ENCODE results near the gene TMEM38A. TPM values are rescaled to one million over a fixed set of nuclear protein-coding genes. Genes with fewer than 3 reads are reported as not detected.

The TMEM38A gene
- total RNA-seq, 3 donors from 2014 or later: 5.6 to 6.0 (median 5.8) TPM

- ATAC-seq: no peak
- no peak for DNase-seq
- Histone ChIP-seq H3K36me3 (ENCODE audit: low read depth) (no peaks in the 10 kb centered on the region), H3K4me1 (ENCODE audit: low read depth) (peaks cover 27% of the 10 kb centered on the region), H3K9me3 (no peaks in the 10 kb centered on the region), H3K4me3 (peak overlapping the region; percentile 61)
- intact Hi-C loops (cut with DNase I, micrococcal nuclease): no loop called here
- no peak for TF ChIP-seq CTCF (IDR thresholded peaks at IDR 0.05)
These were observed 33.1 kb upstream of the TMEM38A start for GRCh38 chr19:16627928-16628182.

GRCh38 chr19:16628183-16628983 lies 32.6 kb upstream of the TMEM38A start, which contains the start of gene MED26:
Gene MED26, minus strand, starts transcription at chr19:16628204. Its CDS starts 261 bp downstream, at chr19:16627943.
- peak; percentile 98 to 99 (median 99) for DNase-seq
- H3K36me3 ChIP-seq (ENCODE audit: low read depth): no peaks in the 10 kb centered on the region
- H3K4me1 ChIP-seq (ENCODE audit: low read depth): peaks cover 27% of the 10 kb centered on the region
- TF ChIP-seq CTCF (IDR thresholded peaks at IDR 0.05): peak; percentile 13
- peak; percentile 96 for ATAC-seq
- no peaks in the 10 kb centered on the region for H3K9me3 ChIP-seq
- H3K4me3 ChIP-seq: peak within 1 kb of the TSS; percentile 61
- intact Hi-C loops (cut with DNase I, micrococcal nuclease): no loop called here

- peak in 2 of 3 donors; percentile 54 to 79 for DNase-seq
- Histone ChIP-seq H3K4me3 (peak overlapping the region; percentile 61), H3K36me3 (ENCODE audit: low read depth) (no peaks in the 10 kb centered on the region), H3K9me3 (no peaks in the 10 kb centered on the region), H3K4me1 (ENCODE audit: low read depth) (peaks cover 27% of the 10 kb centered on the region)
- ATAC-seq: peak; percentile 8
- no peak for TF ChIP-seq CTCF (IDR thresholded peaks at IDR 0.05)
- intact Hi-C loops (cut with DNase I, micrococcal nuclease): no loop called here
These were observed 31.8 kb upstream of the TMEM38A start for GRCh38 chr19:16628984-16629691.

- DNase-seq (no peak), ATAC-seq (no peak)
- Histone ChIP-seq H3K36me3 (ENCODE audit: low read depth) (no peaks in the 10 kb centered on the region), H3K4me3 (no peak overlapping the region), H3K4me1 (ENCODE audit: low read depth) (peaks cover 14% of the 10 kb centered on the region), H3K9me3 (no peaks in the 10 kb centered on the region)
- no peak for TF ChIP-seq CTCF (IDR thresholded peaks at IDR 0.05)
- intact Hi-C loops (cut with DNase I, micrococcal nuclease): no loop called here
These were observed 29.5 kb upstream of the TMEM38A start for GRCh38 chr19:16631465-16631864.

- H3K36me3 ChIP-seq (ENCODE audit: low read depth): no peaks in the 10 kb centered on the region
- no peak overlapping the region for H3K4me3 ChIP-seq
- DNase-seq (no peak), ATAC-seq (peak; percentile 10)
- no peaks in the 10 kb centered on the region for H3K4me1 ChIP-seq (ENCODE audit: low read depth)
- intact Hi-C loops (cut with DNase I, micrococcal nuclease): no loop called here
- no peaks in the 10 kb centered on the region for H3K9me3 ChIP-seq
- no peak for TF ChIP-seq CTCF (IDR thresholded peaks at IDR 0.05)
These were observed 23.4 kb upstream of the TMEM38A start for GRCh38 chr19:16637535-16637934.
